ENCODE data around the gene ERMAP. TPM values are rescaled to one million over a fixed set of nuclear protein-coding genes. Genes with fewer than 3 reads are reported as not detected.

ERMAP gene, protein sequence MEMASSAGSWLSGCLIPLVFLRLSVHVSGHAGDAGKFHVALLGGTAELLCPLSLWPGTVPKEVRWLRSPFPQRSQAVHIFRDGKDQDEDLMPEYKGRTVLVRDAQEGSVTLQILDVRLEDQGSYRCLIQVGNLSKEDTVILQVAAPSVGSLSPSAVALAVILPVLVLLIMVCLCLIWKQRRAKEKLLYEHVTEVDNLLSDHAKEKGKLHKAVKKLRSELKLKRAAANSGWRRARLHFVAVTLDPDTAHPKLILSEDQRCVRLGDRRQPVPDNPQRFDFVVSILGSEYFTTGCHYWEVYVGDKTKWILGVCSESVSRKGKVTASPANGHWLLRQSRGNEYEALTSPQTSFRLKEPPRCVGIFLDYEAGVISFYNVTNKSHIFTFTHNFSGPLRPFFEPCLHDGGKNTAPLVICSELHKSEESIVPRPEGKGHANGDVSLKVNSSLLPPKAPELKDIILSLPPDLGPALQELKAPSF
- total RNA-seq = 12.9 and 21.3 TPM in 2 replicates

DNA sequence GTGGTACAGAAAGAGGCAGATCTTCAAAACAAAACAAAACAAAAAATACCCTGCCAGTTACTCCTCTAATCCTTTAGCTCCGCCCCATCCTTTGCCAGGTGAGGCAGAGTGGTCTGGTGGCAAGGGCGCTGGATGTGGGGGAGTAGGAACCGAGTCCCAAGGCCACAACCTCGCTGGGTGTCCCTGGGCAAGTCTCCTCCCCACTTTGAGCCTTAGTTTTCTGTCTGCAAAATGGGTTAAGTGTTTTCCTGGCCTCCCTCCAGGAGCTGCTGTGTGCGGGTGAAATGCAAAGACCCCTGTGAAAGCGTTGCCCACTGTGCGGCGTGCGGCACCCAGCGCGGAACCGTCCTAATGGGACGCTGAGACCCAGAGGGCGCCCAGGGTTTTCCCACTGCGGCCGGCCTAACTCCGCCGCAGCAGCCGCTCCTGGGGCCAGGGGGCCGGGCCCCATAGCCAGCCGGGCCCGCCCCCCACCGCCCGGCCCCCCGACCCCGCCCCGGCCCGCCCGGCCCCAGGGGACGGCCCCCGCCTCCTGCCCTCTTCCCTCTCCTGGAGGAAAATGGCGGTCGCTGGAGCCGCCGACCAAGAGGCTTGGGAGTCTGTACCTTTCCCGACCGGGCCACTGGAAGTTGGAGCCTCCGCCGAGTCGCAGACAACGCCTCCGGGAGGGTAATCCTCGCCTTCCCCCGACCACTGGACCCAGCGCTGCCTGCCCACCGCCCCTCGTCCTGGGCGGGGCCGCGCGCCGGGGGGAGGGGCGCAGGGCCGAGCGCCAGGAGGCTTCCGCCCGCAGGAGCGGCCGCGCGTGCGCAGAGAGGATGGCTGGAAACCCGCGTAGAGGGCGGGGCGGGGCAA lies at the start of gene ERMAP, which contains the start of gene SVBP:
ERMAP (plus strand) TSS at position 538 of the 855 bp plus-strand sequence. CDS start 13,327 bp downstream, outside the sequence.
SVBP (minus strand) TSS at position 813 of the 855 bp plus-strand sequence. CDS start 853 bp downstream, outside the sequence.

DNA sequence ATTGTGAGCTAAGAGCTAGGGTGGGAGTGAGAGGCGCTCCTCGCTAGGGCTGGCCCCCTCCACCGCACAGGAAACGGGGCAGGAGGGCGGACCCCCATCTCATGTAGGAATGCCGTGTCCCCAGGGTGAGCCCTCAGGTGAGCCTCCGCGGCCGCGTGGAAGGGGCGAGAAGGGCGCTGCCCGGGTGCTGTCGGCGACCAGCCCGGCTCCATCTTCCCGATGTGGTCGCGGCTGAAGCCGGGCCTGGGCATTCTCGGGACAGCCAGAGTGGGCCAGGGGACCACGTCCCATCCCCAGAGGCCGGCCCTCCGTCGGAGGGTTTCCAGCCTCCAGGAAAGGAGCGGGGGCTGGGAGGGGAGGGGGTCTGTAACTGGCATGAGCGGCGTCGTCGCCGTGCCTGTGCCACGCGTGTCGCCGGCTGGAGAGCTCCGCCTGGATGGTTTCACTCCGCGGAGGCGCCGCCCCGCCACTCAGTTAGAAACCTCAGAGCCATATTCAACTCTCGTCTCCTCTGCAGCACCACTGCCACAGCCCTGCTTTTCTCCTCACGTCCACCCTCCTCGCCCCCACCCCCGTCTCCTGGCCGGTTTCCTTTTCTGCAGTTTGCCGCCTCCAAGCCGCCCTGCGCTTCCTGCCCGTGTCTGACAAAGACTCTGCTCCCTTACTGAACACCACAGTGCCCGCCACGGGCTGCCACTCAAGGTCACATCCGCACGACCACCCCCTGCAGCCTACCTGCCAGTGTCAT lies 31.8 kb upstream of the ERMAP start, which contains the start of gene TMEM269:
TMEM269 (plus strand) TSS at position 46 of the 748 bp plus-strand sequence. CDS start 4,903 bp downstream, outside the sequence.

DNA sequence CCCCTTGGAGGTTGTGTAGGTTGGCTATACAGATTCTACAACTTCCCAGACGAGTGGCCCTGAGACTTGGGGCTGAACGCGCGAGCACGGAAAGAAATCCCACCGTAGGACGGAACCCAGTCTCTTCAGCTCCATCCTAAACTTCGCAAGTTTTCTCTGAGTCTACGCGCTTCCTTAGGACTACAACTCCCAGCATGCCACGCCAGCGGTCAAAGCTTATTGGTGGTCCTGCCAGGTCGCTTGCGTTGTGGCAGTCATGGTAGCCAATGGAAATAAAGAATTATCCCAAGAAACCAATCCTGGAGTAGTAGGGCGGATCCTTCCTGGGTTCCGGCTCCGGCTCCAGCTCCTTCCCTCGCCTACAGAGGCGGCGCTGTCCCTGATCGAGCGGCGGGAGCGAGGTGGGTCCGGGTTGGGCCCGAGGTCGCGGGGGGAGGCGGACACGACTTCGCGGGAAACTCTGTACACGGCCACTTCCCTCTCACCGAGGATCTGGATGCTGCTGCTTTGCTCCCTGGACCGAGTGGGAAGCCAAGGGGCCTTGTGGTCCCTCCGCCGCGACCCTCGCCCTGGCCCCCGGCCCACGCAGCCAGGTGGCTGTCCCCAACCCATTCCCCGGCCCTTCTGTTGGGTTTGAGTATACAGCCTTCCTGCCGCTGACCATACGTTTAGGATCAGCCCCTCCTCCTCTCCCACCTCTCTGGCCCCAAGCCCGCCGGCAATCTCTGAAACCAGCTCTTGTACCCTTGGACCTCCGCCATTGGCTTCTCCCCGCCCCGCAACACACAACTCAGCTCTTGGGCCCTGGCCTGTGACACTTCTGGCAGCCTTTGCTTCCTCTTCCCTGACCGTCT lies 29.6 kb downstream of the ERMAP start, which contains the start of gene ZNF691:
ZNF691 (plus strand) TSS at position 357 of the 854 bp plus-strand sequence. CDS start 3,046 bp downstream, outside the sequence.

Other genes with a start within 250 kb of the ERMAP start
- 18.1 and 23.6 TPM in 2 replicates for gene PPIH, start 158.7 kb upstream of the ERMAP start, total RNA-seq
- gene YBX1, start 134.7 kb upstream of the ERMAP start, total RNA-seq = 952 and 1,093 TPM in 2 replicates
- under 0.01 TPM in 1 of 2 replicates, not detected in the other for gene CLDN19, start 76.9 kb upstream of the ERMAP start, total RNA-seq
- gene P3H1, start 50.1 kb upstream of the ERMAP start, total RNA-seq = 66.6 and 74.6 TPM in 2 replicates
- gene C1orf50, start 49.9 kb upstream of the ERMAP start, total RNA-seq = 3.1 and 4.1 TPM in 2 replicates
- under 0.01 TPM in 1 of 2 replicates, not detected in the other for gene TMEM269, start 32.1 kb upstream of the ERMAP start, total RNA-seq
- 10.0 and 22.1 TPM in 2 replicates for gene SVBP, start 275 bp downstream of the ERMAP start, total RNA-seq
- 8.2 and 10.6 TPM in 2 replicates for gene ZNF691, start 29.5 kb downstream of the ERMAP start, total RNA-seq
- 14.0 and 19.9 TPM in 2 replicates for gene SLC2A1, start 141.7 kb downstream of the ERMAP start, total RNA-seq